Measurements from ENCODE around the gene NUP62.

Gene NUP62

GRCh38 chr19:49956115-49956495, 26.8 kb upstream of the NUP62 start:
- no peak for DNase-seq (ENCODE audit: low spot score)
- no peak for TF ChIP-seq CTCF (IDR thresholded peaks at IDR 0.05)
- Histone ChIP-seq H3K27ac (no peak overlapping the region), H3K4me3 (no peak overlapping the region)

DNA sequence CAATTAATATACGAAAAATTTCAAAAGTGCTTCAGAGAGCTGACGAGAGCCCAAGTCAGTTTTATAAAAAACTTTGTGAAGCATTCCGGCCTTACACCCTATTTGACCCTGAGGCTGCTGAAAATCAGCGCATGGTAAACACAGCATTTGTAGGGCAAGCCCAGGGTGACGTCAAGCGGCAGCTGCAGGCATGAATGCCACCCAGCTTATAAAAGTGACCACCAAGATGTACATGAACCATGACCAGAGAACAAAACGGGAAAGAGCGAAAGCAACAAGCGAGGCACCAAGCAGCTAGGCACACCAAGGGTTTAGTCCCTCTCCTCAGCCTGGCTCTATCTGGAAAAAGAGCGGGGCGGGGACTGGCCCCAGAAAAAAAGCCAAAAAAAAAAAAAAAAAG, 25.6 kb upstream of the NUP62 start:
- Histone ChIP-seq H3K27ac (no peak overlapping the region), H3K4me3 (no peak overlapping the region)
- TF ChIP-seq CTCF (IDR thresholded peaks at IDR 0.05), result no peak
- no peak for DNase-seq (ENCODE audit: low spot score)

GRCh38 chr19:49954092-49954829, 25.0 kb upstream of the NUP62 start:
- no peak for TF ChIP-seq CTCF (IDR thresholded peaks at IDR 0.05)
- H3K4me3 ChIP-seq, result no peak overlapping the region
- no peak overlapping the region for H3K27ac ChIP-seq
- DNase-seq (ENCODE audit: low spot score), result no peak

DNA sequence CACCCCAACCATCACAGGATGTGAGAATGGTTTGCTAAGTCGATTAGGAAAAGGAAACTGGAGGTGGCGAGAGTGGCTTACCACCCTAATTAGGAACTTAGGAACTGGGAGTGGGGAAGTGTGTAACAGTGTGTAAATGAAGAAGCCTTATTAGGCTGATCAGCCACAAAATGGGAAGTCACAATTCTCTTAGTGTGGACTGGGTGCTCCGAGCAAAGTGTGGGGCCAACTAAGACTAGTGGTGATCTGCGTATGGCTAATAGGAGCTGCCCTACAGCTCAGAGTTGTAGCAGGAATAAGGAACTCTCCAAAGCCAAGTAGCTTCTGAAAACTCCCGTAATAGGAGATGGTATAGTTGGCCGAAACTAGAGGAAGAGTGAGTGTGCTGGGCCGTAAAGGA, 24.1 kb upstream of the NUP62 start:
- Histone ChIP-seq H3K4me3 (no peak overlapping the region), H3K27ac (no peak overlapping the region)
- no peak for DNase-seq (ENCODE audit: low spot score)
- no peak for TF ChIP-seq CTCF (IDR thresholded peaks at IDR 0.05)

DNA sequence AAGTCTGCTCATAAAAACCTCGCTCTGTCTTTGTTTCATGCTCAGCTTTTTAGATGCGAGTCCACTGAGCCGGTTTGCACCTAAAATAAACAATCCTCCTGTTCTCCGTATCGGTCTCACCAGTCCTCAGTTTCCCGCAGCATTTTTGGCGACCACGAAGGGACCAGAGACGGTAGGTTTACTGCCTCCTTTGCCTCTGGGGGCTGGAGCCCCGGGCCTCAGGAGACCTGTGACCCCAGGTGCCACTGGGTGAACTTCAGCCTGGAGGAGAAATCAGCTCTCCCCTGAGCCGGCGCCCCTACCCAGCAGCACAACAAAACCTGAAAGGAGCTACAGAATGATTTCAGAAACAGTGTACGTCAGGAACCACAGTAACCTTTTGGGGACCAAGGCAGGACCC, 23.6 kb upstream of the NUP62 start:
- no peak overlapping the region for H3K27ac ChIP-seq
- no peak for TF ChIP-seq CTCF (IDR thresholded peaks at IDR 0.05)
- no peak for DNase-seq (ENCODE audit: low spot score)
- no peak overlapping the region for H3K4me3 ChIP-seq

- Histone ChIP-seq H3K27ac (no peak overlapping the region), H3K4me3 (no peak overlapping the region)
- no peak for TF ChIP-seq CTCF (IDR thresholded peaks at IDR 0.05)
- no peak for DNase-seq (ENCODE audit: low spot score)
These were observed 23.2 kb upstream of the NUP62 start for GRCh38 chr19:49952479-49952836.

GRCh38 chr19:49951806-49952478, 22.6 kb upstream of the NUP62 start:
- Histone ChIP-seq H3K27ac (no peak overlapping the region), H3K4me3 (no peak overlapping the region)
- no peak for TF ChIP-seq CTCF (IDR thresholded peaks at IDR 0.05)
- no peak for DNase-seq (ENCODE audit: low spot score)
